H1 (cell line): ENCODE results near the gene MVD. TPM values are rescaled to one million over a fixed set of nuclear protein-coding genes. Genes with fewer than 3 reads are reported as not detected.

ENCODE experiments used
- CTCF ChIA-PET: fragments of 300-600 bp; sonication (Branson Sonifier 250); formaldehyde crosslinking; loops from one replicate; lab custom pipeline; 2021; ENCODE audit not compliant: partially characterized antibody; lab: Charles Lee
- POLR2A ChIA-PET: fragments of 300-600 bp; sonication (Branson Sonifier 250); formaldehyde crosslinking; loops from one replicate; lab custom pipeline; 2021; ENCODE audit warnings: inconsistent platforms; ENCODE audit not compliant: partially characterized antibody; lab: Charles Lee
- DNase-seq, 2 experiments: peaks; one replicate each; pipeline versions ENCODE4 v3.0.0 to v3.0.0-alpha.2; 2010 to 2022; ENCODE audit warnings: low spot score in 2 of 2, low read depth in 1 of 2, mixed read lengths in 1 of 2
- FAIRE-seq: peaks from 2 replicates; lab custom pipeline; 2011; peaks lifted over from hg19 to GRCh38; lab: Jason Lieb, UNC
- H2AFZ ChIP-seq: 2 replicates; pipeline ENCODE4 v1.8.1; 2012; ENCODE audit warnings: low read length, inconsistent platforms
- H2AK5ac ChIP-seq: 2 replicates; pipeline ENCODE4 v1.6.1; 2013; ENCODE audit warnings: low read depth, low read length
- H2BK120ac ChIP-seq: replicated peaks from 2 replicates; pipeline ENCODE3; 2013; ENCODE audit warnings: low read depth, low read length, inconsistent platforms
- H2BK12ac ChIP-seq: 2 replicates; pipeline ENCODE4 v1.6.1; 2013; ENCODE audit warnings: low read depth, low read length
- H2BK15ac ChIP-seq: 2 replicates; pipeline ENCODE4 v1.6.1; 2013; ENCODE audit warnings: low read length
- H2BK20ac ChIP-seq: 2 replicates; pipeline ENCODE4 v1.6.1; 2013; ENCODE audit warnings: low read length
- H2BK5ac ChIP-seq: 2 replicates; pipeline ENCODE4 v1.6.1; 2013; ENCODE audit warnings: low read depth, low read length
- H3K14ac ChIP-seq: 2 replicates; pipeline ENCODE4 v1.6.1; 2013; ENCODE audit warnings: inconsistent platforms; ENCODE audit not compliant: insufficient read length
- H3K18ac ChIP-seq: 2 replicates; pipeline ENCODE4 v1.6.1; 2013; ENCODE audit warnings: low read length; ENCODE audit errors: extremely low read depth
- H3K23ac ChIP-seq: 2 replicates; pipeline ENCODE4 v1.6.1; 2013; ENCODE audit warnings: inconsistent platforms; ENCODE audit not compliant: insufficient read length
- H3K23me2 ChIP-seq: 2 replicates; pipeline ENCODE4 v1.6.1; 2013; ENCODE audit warnings: low read depth, low read length
- H3K27ac ChIP-seq: 2 replicates; pipeline ENCODE4 v1.6.1; 2011; ENCODE audit warnings: low read depth, low read length, inconsistent platforms
- H3K27me3 ChIP-seq, 4 experiments: replicated peaks in 1 of 4; 1 replicate in 1 of 4; 2 replicates in 3 of 4; pipeline versions ENCODE4 v1.6.1 to v1.8.1; 2011 to 2013; ENCODE audit warnings: low read length in 3 of 4, mild to moderate bottlenecking in 3 of 4, inconsistent platforms in 2 of 4, mixed read lengths in 2 of 4, moderate library complexity in 1 of 4; ENCODE audit not compliant: control insufficient read depth in 3 of 4, insufficient read depth in 3 of 4; ENCODE audit errors: extremely low read depth in 1 of 4
- H3K36me3 ChIP-seq, 4 experiments: 2 replicates each; pipeline versions ENCODE4 v1.6.1 to v1.8.1; 2011 to 2013; ENCODE audit warnings: mild to moderate bottlenecking in 4 of 4, low read length in 3 of 4, moderate library complexity in 2 of 4, control low read depth in 1 of 4, inconsistent platforms in 1 of 4; ENCODE audit not compliant: insufficient read depth in 4 of 4, control insufficient read depth in 2 of 4
- H3K4ac ChIP-seq: replicated peaks from 2 replicates; pipeline ENCODE3; 2013; ENCODE audit warnings: low read length, low read depth, mixed read lengths, inconsistent platforms; ENCODE audit not compliant: insufficient read length
- H3K4me1 ChIP-seq, 4 experiments: replicated peaks in 1 of 4; 1 replicate in 1 of 4; 2 replicates in 3 of 4; pipeline versions ENCODE4 v1.6.1 to v1.8.1; 2011 to 2013; ENCODE audit warnings: low read length in 3 of 4, inconsistent platforms in 2 of 4, mixed read lengths in 1 of 4; ENCODE audit not compliant: insufficient read depth in 4 of 4, control insufficient read depth in 3 of 4
- H3K4me2 ChIP-seq, 2 experiments: 2 replicates each; pipeline versions ENCODE4 v1.6.1 to v1.8.1; 2011 to 2013; ENCODE audit warnings: low read depth in 2 of 2, low read length in 2 of 2, control low read depth in 1 of 2, inconsistent platforms in 1 of 2, mild to moderate bottlenecking in 1 of 2; ENCODE audit not compliant: insufficient read depth in 1 of 2
- H3K4me3 ChIP-seq, 4 experiments: fragments of 200-600, 300-600 bp in 1 of 4; sonication (generic), shearing (Covaris generic), sonication (Bioruptor Twin) in 1 of 4; 2 replicates each; pipeline versions ENCODE4 v1.5.1 to v1.8.1; 2011 to 2016; ENCODE audit warnings: low read length in 4 of 4, low read depth in 3 of 4, control low read depth in 2 of 4, inconsistent platforms in 2 of 4, mild to moderate bottlenecking in 2 of 4, mixed read lengths in 1 of 4, moderate library complexity in 1 of 4; ENCODE audit not compliant: insufficient read depth in 2 of 4; ENCODE audit errors: extremely low read depth in 1 of 4
- H3K56ac ChIP-seq: replicated peaks from 2 replicates; pipeline ENCODE3; 2013; ENCODE audit warnings: low read depth, mild to moderate bottlenecking, mixed read lengths, low read length, inconsistent platforms; ENCODE audit not compliant: insufficient read length
- H3K79me1 ChIP-seq: 2 replicates; pipeline ENCODE4 v1.6.1; 2013; ENCODE audit warnings: low read depth, low read length, control low read depth
- H3K79me2 ChIP-seq, 2 experiments: 2 replicates each; pipeline versions ENCODE4 v1.6.1 to v1.8.1; 2012 to 2013; ENCODE audit warnings: low read length in 2 of 2, mild to moderate bottlenecking in 2 of 2, inconsistent platforms in 1 of 2; ENCODE audit not compliant: insufficient read depth in 2 of 2, control insufficient read depth in 1 of 2
- H3K9ac ChIP-seq, 4 experiments: replicated peaks in 1 of 4; 1 replicate in 1 of 4; 2 replicates in 3 of 4; pipeline versions ENCODE4 v1.6.1 to v1.8.1; 2011 to 2013; ENCODE audit warnings: low read depth in 3 of 4, low read length in 3 of 4, control low read depth in 2 of 4, mild to moderate bottlenecking in 2 of 4, moderate library complexity in 2 of 4, inconsistent platforms in 1 of 4; ENCODE audit errors: extremely low read depth in 1 of 4
- H3K9me3 ChIP-seq, 2 experiments: 2 replicates each; pipeline versions ENCODE4 v1.6.1 to v1.8.1; 2012 to 2013; ENCODE audit warnings: mild to moderate bottlenecking in 2 of 2, moderate library complexity in 2 of 2, control low read depth in 1 of 2, inconsistent platforms in 1 of 2, low read depth in 1 of 2, low read length in 1 of 2, mixed read lengths in 1 of 2; ENCODE audit not compliant: insufficient read depth in 2 of 2
- H4K20me1 ChIP-seq, 2 experiments: replicated peaks in 1 of 2; 2 replicates each; pipeline versions ENCODE3 to v1.8.1; 2011 to 2013; ENCODE audit warnings: inconsistent platforms in 2 of 2, low read length in 2 of 2, mild to moderate bottlenecking in 1 of 2; ENCODE audit not compliant: insufficient read depth in 2 of 2, control insufficient read depth in 1 of 2
- H4K5ac ChIP-seq: 2 replicates; pipeline ENCODE4 v1.6.1; 2013; ENCODE audit warnings: low read length, low read depth, mixed read lengths, inconsistent platforms; ENCODE audit not compliant: insufficient read length
- H4K8ac ChIP-seq: 2 replicates; pipeline ENCODE4 v1.8.0; 2013; ENCODE audit warnings: mild to moderate bottlenecking, moderate library complexity, low read length, inconsistent platforms; ENCODE audit not compliant: insufficient read depth; ENCODE audit errors: extremely low read depth
- H4K91ac ChIP-seq: replicated peaks from 2 replicates; pipeline ENCODE3; 2013; ENCODE audit warnings: low read length, mixed read lengths, inconsistent platforms; ENCODE audit not compliant: insufficient read length
- BCL11A ChIP-seq, 2 experiments: IDR thresholded peaks; one replicate each; pipeline ENCODE4 v1.6.1; 2011; ENCODE audit warnings: low read depth in 2 of 2, low read length in 2 of 2, mild to moderate bottlenecking in 2 of 2
- CHD1 ChIP-seq: IDR thresholded peaks from 2 replicates; pipeline ENCODE4 v1.6.1; 2012; ENCODE audit warnings: low read depth, low read length, improper control_type of control experiment
- CHD2 ChIP-seq: IDR thresholded peaks from 2 replicates; pipeline ENCODE4 v1.6.1; 2012; ENCODE audit warnings: low read length, improper control_type of control experiment
- KDM4A ChIP-seq: IDR thresholded peaks from one replicate; pipeline ENCODE4 v1.7.1; 2012; ENCODE audit warnings: low read depth, mild to moderate bottlenecking, moderate library complexity, low read length, inconsistent platforms; ENCODE audit not compliant: severe bottlenecking
- MAX ChIP-seq: IDR thresholded peaks from 2 replicates; pipeline ENCODE4 v1.6.1; 2012; ENCODE audit warnings: inconsistent platforms
- RBBP5 ChIP-seq: IDR thresholded peaks from 2 replicates; pipeline ENCODE4 v1.7.1; 2012; ENCODE audit warnings: low read depth, mild to moderate bottlenecking, inconsistent platforms, low read length, moderate library complexity, borderline replicate concordance
- WGBS, 2 experiments: shearing (Covaris generic) in 1 of 2; methylation state at CpG; one replicate each; pipeline versions ENCODE4 v1.1.6 to v1.1.7; 2013 to 2015; ENCODE audit warnings: low lambda C conversion rate in 2 of 2, mixed read lengths in 2 of 2, inconsistent platforms in 1 of 2, low coverage in 1 of 2, missing lambda C conversion rate in 1 of 2; ENCODE audit not compliant: insufficient replicate concordance in 2 of 2, insufficient coverage in 1 of 2, insufficient read length in 1 of 2; ENCODE audit errors: extremely low coverage in 1 of 2, missing lambda C conversion rate in 1 of 2; 5-methylcytosine and 5-hydroxymethylcytosine counted together
- polyA plus RNA-seq, 7 experiments: library from polyadenylated mRNA; depleted of rRNA in 3 of 7; stranded (reverse) in 5 of 7; unstranded in 2 of 7; fragments of >200 nt in 5 of 7; fragments of 200-250 nt in 2 of 7; gene quantifications; 1 replicate in 5 of 7; 2 replicates in 1 of 7; 4 replicates in 1 of 7; pipeline versions ENCODE4 v1.2.1 to v1.2.3, GENCODE V29; 2011 to 2013; ENCODE audit warnings: missing spikeins in 2 of 7, mixed read lengths in 2 of 7
- total RNA-seq: library from RNA; stranded (reverse); fragmentation: NEBNext Ultra II Directional; extraction: Animal tissue kit (Norgen Biotek cat#: 25700); gene quantifications from 2 replicates; pipeline ENCODE4 v1.2.1, GENCODE V29; 2021
- TF ChIP-seq, protein P1 (sequence below): IDR thresholded peaks from 2 replicates; pipeline ENCODE4 v1.6.1; 2012; ENCODE audit warnings: inconsistent platforms
- TF ChIP-seq, protein P2 (sequence below): IDR thresholded peaks from 2 replicates; pipeline ENCODE4 v1.6.1; 2011; ENCODE audit warnings: low read depth, mild to moderate bottlenecking, low read length; ENCODE audit not compliant: insufficient read depth

Gene MVD
- total and polyA plus RNA-seq, 2 of the 8 experiments (the other 6 are each of a cell fraction or from before 2014, with no cell fraction given), result 47.2 to 77.3 TPM

GRCh38 chr16:88640498-88641247, 22.2 kb downstream of the MVD start:
- FAIRE-seq, result no peak
- Histone ChIP-seq H3K23ac (no peak overlapping the region), H3K4me2 (no peak overlapping the region), H3K4ac (no peak overlapping the region), H3K9me3 (no peaks in the 10 kb centered on the region), H3K79me2 (no peaks in the 10 kb centered on the region), H3K9ac (no peak overlapping the region), H3K36me3 (peaks cover 0 to 5% (median 0%) of the 10 kb centered on the region in 4 experiments; a peak in 1 of 8 replicates), H2BK12ac (no peak overlapping the region), H3K4me3 (no peak overlapping the region), H2BK20ac (no peak overlapping the region), H3K4me1 (peaks cover 5 to 31% (median 22%) of the 10 kb centered on the region in 4 experiments), H4K8ac (no peak overlapping the region), H3K79me1 (0 out of 2 replicates have a peak, but pooled peaks cover 3% of the 10 kb centered on the region), H3K27ac (no peak overlapping the region), H4K20me1 (peaks cover 0 to 3% of the 10 kb centered on the region in 2 experiments), H2BK5ac (no peak overlapping the region), H2BK120ac (no peak overlapping the region), H4K91ac (peak overlapping the region; percentile 15), H2AFZ (no peak overlapping the region), H3K27me3 (0 out of 7 replicates have a peak, but pooled peaks cover 0 to 4% (median 1%) of the 10 kb centered on the region in 4 experiments), H3K18ac (peak overlapping the region; percentile 71; the same call in 1 of the 2 replicates), H2BK15ac (no peak overlapping the region), H4K5ac (no peak overlapping the region), H2AK5ac (peak overlapping the region; percentile 99; the same call in 1 of the 2 replicates), H3K56ac (no peak overlapping the region), H3K23me2 (peaks cover 2% of the 10 kb centered on the region; the same call in 1 of the 2 replicates), H3K14ac (no peak overlapping the region)
- WGBS, 2 experiments, result 89% methylated on average over 17 of the region's 17 CpGs; no CpG with 5 or more reads in 1 of the 2 experiments
- no peak for DNase-seq
- TF ChIP-seq RBBP5 (no peak), BCL11A (IDR thresholded peaks at IDR 0.05; ENCODE audit: low read depth in 2 of 2, low read length in 2 of 2) (no peak), KDM4A (no peak), CHD2 (no peak), CHD1 (no peak), MAX (no peak)
- TF ChIP-seq, protein P1, sequence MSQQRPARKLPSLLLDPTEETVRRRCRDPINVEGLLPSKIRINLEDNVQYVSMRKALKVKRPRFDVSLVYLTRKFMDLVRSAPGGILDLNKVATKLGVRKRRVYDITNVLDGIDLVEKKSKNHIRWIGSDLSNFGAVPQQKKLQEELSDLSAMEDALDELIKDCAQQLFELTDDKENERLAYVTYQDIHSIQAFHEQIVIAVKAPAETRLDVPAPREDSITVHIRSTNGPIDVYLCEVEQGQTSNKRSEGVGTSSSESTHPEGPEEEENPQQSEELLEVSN, result no peak
- TF ChIP-seq, protein P2, sequence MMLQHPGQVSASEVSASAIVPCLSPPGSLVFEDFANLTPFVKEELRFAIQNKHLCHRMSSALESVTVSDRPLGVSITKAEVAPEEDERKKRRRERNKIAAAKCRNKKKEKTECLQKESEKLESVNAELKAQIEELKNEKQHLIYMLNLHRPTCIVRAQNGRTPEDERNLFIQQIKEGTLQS, result no peak
- ChIA-PET POLR2A (interaction anchor here (1.0 to 3.5 kb wide), 5 partner anchors 8 to 82 kb away, joined by 3 to 35 read pairs (median 13); partner anchors contain the start of genes CYBA and MVD), CTCF (interaction anchor here (1.0 to 3.0 kb wide), 8 partner anchors 9 to 97 kb away, joined by 3 to 19 read pairs (median 4); no protein-coding TSS in a partner anchor)
